Measurements from ENCODE around the gene KRT20. TPM values are rescaled to one million over a fixed set of nuclear protein-coding genes. Genes with fewer than 3 reads are reported as not detected.

Gene KRT20
- total and polyA plus RNA-seq, 2 of the 8 experiments (the other 6 are each of a cell fraction or from before 2014, with no cell fraction given), result not detected

DNA sequence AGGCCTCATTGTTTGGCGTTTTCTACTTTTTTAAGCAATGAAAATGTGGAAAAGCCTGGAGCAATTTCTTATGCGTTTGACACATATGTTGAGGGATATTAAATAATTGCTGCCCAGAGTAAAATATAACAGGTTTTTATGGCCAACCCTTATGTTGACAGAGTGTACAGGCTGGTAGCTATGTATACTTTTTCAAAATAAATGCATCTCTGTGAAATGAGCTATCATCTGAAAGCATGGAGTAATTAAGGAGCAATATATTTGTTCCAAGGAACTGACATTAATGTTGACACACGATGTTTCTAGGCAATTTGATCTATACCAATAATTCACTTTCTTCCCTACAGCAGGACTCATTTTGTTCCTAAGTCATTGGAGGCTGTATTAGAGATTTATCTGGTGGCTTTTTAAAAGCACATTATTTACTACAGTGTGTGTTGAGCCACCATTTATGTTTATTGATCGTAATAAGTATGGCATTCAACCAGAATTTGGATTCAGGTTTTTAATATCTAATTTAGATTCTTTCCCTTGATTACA is 11.9 kb upstream of the KRT20 start:
- Histone ChIP-seq H2BK120ac (replicated peaks; ENCODE audit: low read depth, low read length) (no peak overlapping the region), H3K23ac (ENCODE audit: insufficient read length) (no peak overlapping the region), H3K14ac (ENCODE audit: insufficient read length) (no peak overlapping the region), H3K79me1 (ENCODE audit: low read depth, low read length) (no peaks in the 10 kb centered on the region), H3K4ac (replicated peaks; ENCODE audit: insufficient read length, low read depth, low read length) (no peak overlapping the region), H4K91ac (replicated peaks; ENCODE audit: insufficient read length, low read length) (no peak overlapping the region), H2AFZ (ENCODE audit: low read length) (no peak overlapping the region), H3K79me2 (ENCODE audit: control insufficient read depth in 1 of 2, insufficient read depth in 2 of 2, low read length in 2 of 2) (no peaks in the 10 kb centered on the region), H3K27me3 (replicated peaks in 1 of 4; ENCODE audit: control insufficient read depth in 3 of 4, extremely low read depth in 1 of 4, insufficient read depth in 3 of 4, low read length in 3 of 4) (no peaks in the 10 kb centered on the region), H2BK5ac (ENCODE audit: low read depth, low read length) (no peak overlapping the region), H3K56ac (replicated peaks; ENCODE audit: insufficient read length, low read depth, low read length) (no peak overlapping the region), H3K4me3 (ENCODE audit: extremely low read depth in 1 of 4, insufficient read depth in 2 of 4, low read depth in 3 of 4, low read length in 4 of 4) (no peak overlapping the region), H3K9ac (replicated peaks in 1 of 4; ENCODE audit: extremely low read depth in 1 of 4, low read depth in 3 of 4, low read length in 3 of 4) (no peak overlapping the region), H3K4me1 (replicated peaks in 1 of 4; ENCODE audit: control insufficient read depth in 3 of 4, insufficient read depth in 4 of 4, low read length in 3 of 4) (no peaks in the 10 kb centered on the region), H4K8ac (ENCODE audit: extremely low read depth, insufficient read depth, low read length) (no peak overlapping the region), H3K27ac (ENCODE audit: low read depth, low read length) (no peak overlapping the region), H4K5ac (ENCODE audit: insufficient read length, low read depth, low read length) (no peak overlapping the region), H2BK12ac (ENCODE audit: low read depth, low read length) (no peak overlapping the region), H3K36me3 (ENCODE audit: control insufficient read depth in 2 of 4, insufficient read depth in 4 of 4, low read length in 3 of 4) (no peaks in the 10 kb centered on the region), H2BK20ac (ENCODE audit: low read length) (no peak overlapping the region), H3K18ac (ENCODE audit: extremely low read depth, low read length) (no peak overlapping the region), H3K4me2 (ENCODE audit: insufficient read depth in 1 of 2, low read depth in 2 of 2, low read length in 2 of 2) (no peak overlapping the region), H2BK15ac (ENCODE audit: low read length) (no peak overlapping the region), H3K23me2 (ENCODE audit: low read depth, low read length) (no peaks in the 10 kb centered on the region; the same call in 1 of the 2 replicates), H4K20me1 (replicated peaks in 1 of 2; ENCODE audit: control insufficient read depth in 1 of 2, insufficient read depth in 2 of 2, low read length in 2 of 2) (no peaks in the 10 kb centered on the region), H2AK5ac (ENCODE audit: low read depth, low read length) (no peak overlapping the region), H3K9me3 (ENCODE audit: insufficient read depth in 2 of 2, low read depth in 1 of 2, low read length in 1 of 2) (no peaks in the 10 kb centered on the region)
- WGBS, 2 experiments (ENCODE audit: extremely low coverage in 1 of 2, insufficient coverage in 1 of 2, insufficient read length in 1 of 2, insufficient replicate concordance in 2 of 2, low coverage in 1 of 2, low lambda C conversion rate in 2 of 2, missing lambda C conversion rate in 1 of 2), result 84% methylated on average over 4 of the region's 4 CpGs; no CpG with 5 or more reads in 1 of the 2 experiments
- FAIRE-seq (no peak), DNase-seq (ENCODE audit: low read depth in 1 of 2, low spot score in 2 of 2) (no peak)
- TF ChIP-seq RFX5 (IDR thresholded peaks at IDR 0.05; ENCODE audit: borderline replicate concordance, low read depth, low read length) (no peak), EP300 (IDR thresholded peaks at IDR 0.05; ENCODE audit: borderline replicate concordance in 1 of 2, low read depth in 2 of 2, low read length in 2 of 2) (no peak), CREB1 (IDR thresholded peaks at IDR 0.05) (no peak), SUZ12 (IDR thresholded peaks at IDR 0.05; ENCODE audit: low read length) (no peak), CHD2 (IDR thresholded peaks at IDR 0.05; ENCODE audit: low read length) (no peak), SP1 (IDR thresholded peaks at IDR 0.05; ENCODE audit: low read depth, low read length) (no peak)
- ChIA-PET POLR2A (ENCODE audit: partially characterized antibody) (no interaction called here), CTCF (ENCODE audit: partially characterized antibody) (interaction anchor here (0.8 kb wide), 1 partner anchor 426 kb away, joined by 3 read pairs; no protein-coding TSS in a partner anchor)
